H1 (cell line): ENCODE data around the gene CEBPE. TPM values are rescaled to one million over a fixed set of nuclear protein-coding genes. Genes with fewer than 3 reads are reported as not detected.

Experiments used
- CHD7 ChIP-seq: fragments of 300-600 bp; sonication (generic); IDR thresholded peaks from 2 replicates; pipeline ENCODE4 v1.7.1; 2012; ENCODE audit warnings: low read length, moderate library complexity, mild to moderate bottlenecking, inconsistent platforms; ENCODE audit not compliant: insufficient replicate concordance
- KDM4A ChIP-seq: IDR thresholded peaks from one replicate; pipeline ENCODE4 v1.7.1; 2012; ENCODE audit warnings: low read depth, mild to moderate bottlenecking, moderate library complexity, low read length, inconsistent platforms; ENCODE audit not compliant: severe bottlenecking
- TAF7 ChIP-seq: optimal IDR thresholded peaks from 2 replicates; pipeline ENCODE3; 2011; ENCODE audit warnings: low read depth, mild to moderate bottlenecking, inconsistent platforms, low read length, moderate library complexity, borderline replicate concordance
- polyA plus RNA-seq, 7 experiments: library from polyadenylated mRNA; depleted of rRNA in 3 of 7; stranded (reverse) in 5 of 7; unstranded in 2 of 7; fragments of >200 nt in 5 of 7; fragments of 200-250 nt in 2 of 7; gene quantifications; 1 replicate in 5 of 7; 2 replicates in 1 of 7; 4 replicates in 1 of 7; pipeline versions ENCODE4 v1.2.1 to v1.2.3, GENCODE V29; 2011 to 2013; ENCODE audit warnings: missing spikeins in 2 of 7, mixed read lengths in 2 of 7
- total RNA-seq: library from RNA; stranded (reverse); fragmentation: NEBNext Ultra II Directional; extraction: Animal tissue kit (Norgen Biotek cat#: 25700); gene quantifications from 2 replicates; pipeline ENCODE4 v1.2.1, GENCODE V29; 2021

CEBPE gene
- total and polyA plus RNA-seq, 2 of the 8 experiments (the other 6 are each of a cell fraction or from before 2014, with no cell fraction given), result 0.05 TPM; not detected in 1

DNA sequence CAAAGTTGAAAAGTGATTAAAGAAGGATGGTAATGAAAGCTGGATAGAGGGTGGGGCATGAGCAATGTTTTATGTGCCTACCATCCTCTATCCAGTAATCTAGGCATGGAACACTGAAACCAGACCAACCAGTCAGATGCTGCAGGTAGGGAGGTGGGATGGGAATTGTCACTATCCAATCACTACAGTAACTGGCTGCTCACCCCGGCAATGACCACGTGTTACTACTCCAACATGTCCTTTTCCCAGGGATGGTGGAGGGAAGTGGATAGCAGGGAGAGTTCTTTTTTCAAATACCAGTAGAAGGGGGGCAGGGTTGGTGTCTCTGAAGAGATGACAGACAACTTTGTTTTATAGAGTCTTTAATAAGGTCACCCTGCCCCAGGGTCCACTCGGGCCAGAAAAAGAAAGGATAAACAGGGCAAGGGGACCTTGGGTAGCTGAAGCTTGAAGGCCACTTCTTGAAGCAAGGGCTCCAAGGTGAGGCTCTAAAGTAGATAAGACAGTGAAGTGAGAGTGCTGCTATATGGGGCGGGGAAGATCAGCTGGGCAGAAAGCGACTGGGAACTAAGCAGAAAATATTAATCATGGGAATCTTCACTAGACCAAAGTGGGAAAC, 47.0 kb downstream of the CEBPE start (continued):
- no peak for TF ChIP-seq KDM4A
- TF ChIP-seq CHD7, result no peak
- no peak for TF ChIP-seq TAF7
- TF ChIP-seq, all 59 proteins: peak for 3
